SIG-M5 treated with dmso at 0.1 percent for 504 hours (cell line): ENCODE measurements around the gene RTTN.
"Not testable (repeated sequence)": the region's sequence is repeated elsewhere in the genome, so short reads cannot be mapped to it uniquely, and the experiment has no call there.

ENCODE experiments used
- DNase-seq: peaks from one replicate; lab custom pipeline; 2025; ENCODE audit not compliant: unreplicated experiment; lab: John Stamatoyannopoulos, UW

Gene RTTN

GRCh38 chr18:69985239-69985638 lies 220.2 kb downstream of the RTTN start:
- no peak for DNase-seq

- DNase-seq: no peak
Measured at GRCh38 chr18:69982417-69982816, 223.1 kb downstream of the RTTN start.

GRCh38 chr18:69981948-69982347 lies 223.5 kb downstream of the RTTN start:
- no peak for DNase-seq

GRCh38 chr18:69980982-69981804 lies 224.3 kb downstream of the RTTN start:
- DNase-seq: no peak

GRCh38 chr18:69980509-69980908 lies 225.0 kb downstream of the RTTN start:
- no peak for DNase-seq

- no peak for DNase-seq
Measured at GRCh38 chr18:69978732-69979715, 226.5 kb downstream of the RTTN start.

- DNase-seq: not testable (repeated sequence)
Measured at GRCh38 chr18:69975294-69975693, 230.2 kb downstream of the RTTN start.

- DNase-seq: no peak
Measured at GRCh38 chr18:69974365-69974764, 231.1 kb downstream of the RTTN start.

GRCh38 chr18:69969491-69969890 lies 236.0 kb downstream of the RTTN start:
- peak; percentile 20 for DNase-seq

GRCh38 chr18:69968039-69968438 lies 237.4 kb downstream of the RTTN start:
- DNase-seq: no peak

GRCh38 chr18:69963196-69963595 lies 242.3 kb downstream of the RTTN start:
- DNase-seq: no peak

- DNase-seq: no peak
Measured at GRCh38 chr18:69961718-69962117, 243.8 kb downstream of the RTTN start.

GRCh38 chr18:69958422-69958821 lies 247.1 kb downstream of the RTTN start:
- no peak for DNase-seq

GRCh38 chr18:69957747-69958146 lies 247.7 kb downstream of the RTTN start:
- DNase-seq: no peak

- DNase-seq: no peak
Measured at GRCh38 chr18:69956665-69957620, 248.5 kb downstream of the RTTN start.

GRCh38 chr18:69956057-69956456 lies 249.4 kb downstream of the RTTN start:
- no peak for DNase-seq

GRCh38 chr18:69954719-69955480 lies 250.6 kb downstream of the RTTN start:
- DNase-seq: no peak

- DNase-seq: no peak
Measured at GRCh38 chr18:69953191-69953590, 252.3 kb downstream of the RTTN start.
